Esophagus squamous epithelium (tissue), 5 donors: ENCODE measurements around the gene SENP6. TPM values are rescaled to one million over a fixed set of nuclear protein-coding genes. Genes with fewer than 3 reads are reported as not detected.
A peak's percentile ranks its signal among the peaks of the same experiment; 100 is the strongest.
"Not testable (repeated sequence)": the region's sequence is repeated elsewhere in the genome, so short reads cannot be mapped to it uniquely, and the experiment has no call there.

Experiments used
- DNase-seq: peaks from one replicate; lab custom pipeline; 2025; lab: John Stamatoyannopoulos, UW
- H3K27ac ChIP-seq, 4 donors: fragments of 200-600 bp; sonication (generic); one replicate each; pipeline ENCODE4 v1.5.1; 2016 to 2019; ENCODE audit warnings: mild to moderate bottlenecking in 1 of 4
- H3K27me3 ChIP-seq, 4 donors: fragments of 200-600 bp; sonication (generic); 1 replicate in 3 of 4; 2 replicates in 1 of 4; pipeline versions ENCODE4 v1.5.1 to v1.6.0; 2017 to 2021; ENCODE audit warnings: antibody characterized with exemption in 1 of 4
- H3K36me3 ChIP-seq, 3 donors: fragments of 200-600 bp; sonication (generic); one replicate each; pipeline ENCODE4 v1.5.1; 2016 to 2019
- H3K4me1 ChIP-seq, 3 donors: fragments of 200-600 bp; sonication (generic); one replicate each; pipeline ENCODE4 v1.5.1; 2017 to 2019
- H3K4me3 ChIP-seq, 4 donors: fragments of 200-600 bp; sonication (generic); 1 replicate in 3 of 4; 2 replicates in 1 of 4; pipeline ENCODE4 v1.5.1; 2016 to 2019; ENCODE audit warnings: mild to moderate bottlenecking in 2 of 4, moderate library complexity in 1 of 4
- H3K9me3 ChIP-seq, 3 donors: fragments of 200-600 bp; sonication (generic); one replicate each; pipeline ENCODE4 v1.5.1; 2016 to 2019
- POLR2A ChIP-seq, 4 donors: fragments of 450-650 bp; IDR thresholded peaks; one replicate each; pipeline ENCODE4 v1.6.1; 2017; ENCODE audit warnings: antibody characterized with exemption in 4 of 4, mild to moderate bottlenecking in 4 of 4, moderate library complexity in 3 of 4
- WGBS, 2 donors: methylation state at CpG; one replicate each; pipeline ENCODE4 v1.1.5; 2018; 5-methylcytosine and 5-hydroxymethylcytosine counted together
- intact Hi-C: fragments of 100-400 bp; cut with DNase I; formaldehyde crosslinking; loops from one replicate; pipeline ENCODE4 v1.15.0; 2022
- total RNA-seq, 4 donors: library from RNA; depleted of rRNA; stranded (reverse); fragments of >200 nt; gene quantifications; one replicate each; pipeline ENCODE4 v1.1.0, GENCODE V29; 2016
- TF ChIP-seq, protein P1 (sequence below), 6 experiments: fragments of 450-650 bp in 4 of 6; fragments of 200-600 bp in 2 of 6; sonication (generic) in 2 of 6; IDR thresholded peaks; one replicate each; pipeline ENCODE4 v1.5.1; 2016 to 2019; ENCODE audit warnings: antibody characterized with exemption in 6 of 6, mild to moderate bottlenecking in 4 of 6, moderate library complexity in 4 of 6
- donor health status: DM: yes; HTN: yes; CAD: no.

SENP6 gene
- total RNA-seq, 4 donors from 2014 or later, result 45.5 to 104 (median 66.1) TPM

DNA sequence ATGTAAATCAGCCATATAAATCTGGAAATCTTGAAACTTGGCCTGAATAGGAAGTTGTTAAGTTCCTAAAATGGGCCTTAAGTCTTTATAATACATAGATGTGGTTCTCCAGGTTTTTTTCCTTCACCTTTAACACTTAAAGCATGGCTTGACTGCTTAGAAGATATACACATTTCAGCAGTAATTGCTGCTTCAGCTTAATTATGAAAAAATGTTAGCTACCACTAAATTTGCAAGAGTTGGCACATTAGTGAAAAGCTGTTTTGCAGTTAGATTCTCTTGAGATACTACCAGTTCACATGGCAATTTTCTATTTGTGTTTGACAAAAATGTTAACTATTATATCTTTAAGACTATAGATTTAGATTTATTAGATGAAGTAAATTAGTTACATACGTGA is 74.7 kb downstream of the SENP6 start:
- Histone ChIP-seq H3K4me3 (no peak overlapping the region), H3K36me3 (peaks cover 23 to 98% (median 27%) of the 10 kb centered on the region in 3 donors), H3K27me3 (no peaks in the 10 kb centered on the region), H3K27ac (no peak overlapping the region), H3K9me3 (no peaks in the 10 kb centered on the region), H3K4me1 (no peaks in the 10 kb centered on the region)
- intact Hi-C loops, result no loop called here
- WGBS, 2 donors, result 83 to 88% methylated on average over 1 of the region's 1 CpG
- no peak for DNase-seq
- TF ChIP-seq, protein P1, sequence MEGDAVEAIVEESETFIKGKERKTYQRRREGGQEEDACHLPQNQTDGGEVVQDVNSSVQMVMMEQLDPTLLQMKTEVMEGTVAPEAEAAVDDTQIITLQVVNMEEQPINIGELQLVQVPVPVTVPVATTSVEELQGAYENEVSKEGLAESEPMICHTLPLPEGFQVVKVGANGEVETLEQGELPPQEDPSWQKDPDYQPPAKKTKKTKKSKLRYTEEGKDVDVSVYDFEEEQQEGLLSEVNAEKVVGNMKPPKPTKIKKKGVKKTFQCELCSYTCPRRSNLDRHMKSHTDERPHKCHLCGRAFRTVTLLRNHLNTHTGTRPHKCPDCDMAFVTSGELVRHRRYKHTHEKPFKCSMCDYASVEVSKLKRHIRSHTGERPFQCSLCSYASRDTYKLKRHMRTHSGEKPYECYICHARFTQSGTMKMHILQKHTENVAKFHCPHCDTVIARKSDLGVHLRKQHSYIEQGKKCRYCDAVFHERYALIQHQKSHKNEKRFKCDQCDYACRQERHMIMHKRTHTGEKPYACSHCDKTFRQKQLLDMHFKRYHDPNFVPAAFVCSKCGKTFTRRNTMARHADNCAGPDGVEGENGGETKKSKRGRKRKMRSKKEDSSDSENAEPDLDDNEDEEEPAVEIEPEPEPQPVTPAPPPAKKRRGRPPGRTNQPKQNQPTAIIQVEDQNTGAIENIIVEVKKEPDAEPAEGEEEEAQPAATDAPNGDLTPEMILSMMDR (IDR thresholded peaks at IDR 0.05), result no peak
- no peak for TF ChIP-seq POLR2A (IDR thresholded peaks at IDR 0.05)

DNA sequence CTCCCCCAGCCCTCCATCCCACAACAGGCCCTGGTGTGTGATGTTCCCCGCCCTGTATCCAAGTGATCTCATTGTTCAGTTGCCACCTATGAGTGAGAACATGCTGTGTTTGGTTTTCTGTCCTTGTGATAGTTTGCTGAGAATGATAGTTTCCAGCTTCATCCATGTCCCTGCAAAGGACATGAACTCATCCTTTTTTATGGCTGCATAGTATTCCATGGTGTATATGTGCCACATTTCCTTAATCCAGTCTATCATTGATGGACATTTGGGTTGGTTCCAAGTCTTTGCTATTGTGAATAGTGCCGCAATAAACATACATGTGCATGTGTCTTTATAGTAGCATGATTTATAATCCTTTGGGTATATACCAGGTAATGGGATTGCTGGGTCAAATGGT is 80.9 kb downstream of the SENP6 start:
- H3K4me3 ChIP-seq, H3K27ac ChIP-seq, intact Hi-C loops, H3K4me1 ChIP-seq, H3K9me3 ChIP-seq, DNase-seq, H3K27me3 ChIP-seq: not testable (repeated sequence)
- H3K36me3 ChIP-seq, result peaks cover 18 to 89% (median 20%) of the 10 kb centered on the region in 3 donors
- 82 to 100% methylated on average over 2 of the region's 2 CpGs for WGBS, 2 donors

DNA sequence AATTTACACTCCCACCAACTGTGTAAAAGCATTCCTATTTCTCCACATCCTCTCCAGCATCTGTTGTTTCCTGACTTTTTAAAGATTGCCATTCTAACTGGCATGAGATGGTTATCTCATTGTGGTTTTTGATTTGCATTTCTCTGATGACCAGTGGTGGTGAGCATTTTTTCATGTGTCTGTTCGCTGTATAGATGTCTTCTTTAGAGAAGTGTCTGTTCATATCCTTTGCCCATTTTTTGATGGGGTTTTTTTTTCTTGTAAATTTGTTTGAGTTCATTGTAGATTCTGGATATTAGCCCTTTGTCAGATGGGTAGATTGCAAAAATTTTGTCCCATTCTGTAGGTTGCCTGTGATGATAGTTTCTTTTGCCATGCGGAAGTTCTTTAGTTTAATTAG is 81.3 kb downstream of the SENP6 start:
- peaks cover 14 to 89% (median 15%) of the 10 kb centered on the region in 3 donors for H3K36me3 ChIP-seq

DNA sequence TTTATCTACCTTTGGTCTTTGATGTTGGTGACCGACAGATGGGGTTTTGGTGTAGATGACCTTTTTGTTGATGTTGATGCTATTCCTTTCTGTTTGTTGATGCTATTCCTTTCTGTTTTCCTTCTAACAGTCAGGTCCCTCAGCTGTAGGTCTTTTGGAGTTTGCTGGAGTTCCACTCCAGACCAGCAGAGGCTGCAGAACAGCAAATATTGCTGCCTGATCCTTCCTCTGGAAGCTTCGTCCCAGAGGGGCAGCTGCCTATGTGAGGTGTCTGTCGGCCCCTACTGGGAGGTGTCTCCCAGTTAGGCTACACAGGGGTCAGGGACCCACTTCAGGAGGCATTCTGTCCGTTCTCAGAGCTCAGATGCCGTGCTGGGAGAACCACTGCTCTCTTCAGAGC is 85.9 kb downstream of the SENP6 start:
- H3K9me3 ChIP-seq, H3K4me3 ChIP-seq, H3K27ac ChIP-seq, DNase-seq, intact Hi-C loops, H3K27me3 ChIP-seq, H3K4me1 ChIP-seq: not testable (repeated sequence)
- TF ChIP-seq, protein P1 (IDR thresholded peaks at IDR 0.05), result peak in 1 of 6 experiments; percentile 15
- H3K36me3 ChIP-seq, result peaks cover 0 to 84% (median 0%) of the 10 kb centered on the region in 3 donors
- 96 to 100% methylated on average over 1 to 2 of the region's 5 CpGs for WGBS, 2 donors

More for the DNA sequence above, 81.3 kb downstream of the SENP6 start:
- 97 to 98% methylated on average over 2 of the region's 2 CpGs for whole genome bisulfite sequencing, 2 donors
- H3K27ac ChIP-seq, H3K4me1 ChIP-seq, H3K9me3 ChIP-seq, H3K4me3 ChIP-seq, DNase-seq, H3K27me3 ChIP-seq, intact Hi-C loops: not testable (repeated sequence)

DNA sequence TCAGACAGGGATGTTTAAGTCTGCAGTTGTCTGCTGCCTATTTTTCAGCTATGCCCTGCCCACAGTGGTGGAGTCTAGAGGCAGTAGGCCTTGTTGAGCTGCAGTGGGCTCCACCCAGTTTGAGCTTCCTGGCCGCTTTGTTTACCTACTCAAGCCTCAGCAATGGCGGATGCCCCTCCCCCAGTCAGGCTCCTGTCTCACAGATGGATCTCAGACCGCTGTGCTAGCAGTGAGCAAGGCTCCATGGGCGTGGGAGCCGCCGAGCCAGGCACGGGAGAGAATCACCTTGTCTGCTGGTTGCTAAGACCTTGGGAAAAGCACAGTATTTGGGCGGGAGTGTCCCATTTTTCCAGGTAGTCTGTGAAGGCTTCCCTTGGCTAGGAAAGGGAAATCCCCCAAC is 86.3 kb downstream of the SENP6 start:
- H3K36me3 ChIP-seq, result peaks cover 0 to 84% (median 0%) of the 10 kb centered on the region in 3 donors
- H3K9me3 ChIP-seq, H3K4me3 ChIP-seq, H3K27me3 ChIP-seq, H3K27ac ChIP-seq, DNase-seq, intact Hi-C loops, H3K4me1 ChIP-seq: not testable (repeated sequence)
- WGBS, 2 donors, result 80 to 92% methylated on average over 1 to 2 of the region's 8 CpGs

DNA sequence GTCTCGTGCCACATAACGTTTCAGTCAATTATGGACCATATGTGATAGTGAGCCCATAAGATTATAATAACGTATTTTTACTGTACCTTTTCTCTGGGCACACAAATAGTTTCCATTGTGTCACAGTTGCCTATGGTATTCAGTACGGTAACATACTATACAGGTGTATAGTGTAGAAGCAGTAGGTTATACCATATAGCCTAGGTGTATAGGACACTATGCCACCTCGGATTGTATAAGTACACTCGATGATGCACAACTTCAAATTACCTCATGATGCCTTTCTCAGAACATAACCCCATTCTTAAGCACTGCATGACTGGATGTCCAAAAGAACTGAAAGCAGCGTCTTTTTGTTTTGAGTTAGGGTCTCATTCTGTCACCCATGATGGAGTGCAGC is 87.9 kb downstream of the SENP6 start:
- H3K4me3 ChIP-seq, result no peak overlapping the region
- TF ChIP-seq, protein P1 (IDR thresholded peaks at IDR 0.05), result no peak
- TF ChIP-seq POLR2A (IDR thresholded peaks at IDR 0.05), result no peak
- no peak overlapping the region for H3K27ac ChIP-seq
- WGBS, 2 donors, result 88 to 96% methylated on average over 7 of the region's 7 CpGs
- intact Hi-C loops, result no loop called here
- DNase-seq, result no peak
- peaks cover 0 to 85% (median 0%) of the 10 kb centered on the region in 3 donors for H3K36me3 ChIP-seq
- H3K9me3 ChIP-seq, result no peaks in the 10 kb centered on the region
- no peaks in the 10 kb centered on the region for H3K4me1 ChIP-seq
- H3K27me3 ChIP-seq, result no peaks in the 10 kb centered on the region

DNA sequence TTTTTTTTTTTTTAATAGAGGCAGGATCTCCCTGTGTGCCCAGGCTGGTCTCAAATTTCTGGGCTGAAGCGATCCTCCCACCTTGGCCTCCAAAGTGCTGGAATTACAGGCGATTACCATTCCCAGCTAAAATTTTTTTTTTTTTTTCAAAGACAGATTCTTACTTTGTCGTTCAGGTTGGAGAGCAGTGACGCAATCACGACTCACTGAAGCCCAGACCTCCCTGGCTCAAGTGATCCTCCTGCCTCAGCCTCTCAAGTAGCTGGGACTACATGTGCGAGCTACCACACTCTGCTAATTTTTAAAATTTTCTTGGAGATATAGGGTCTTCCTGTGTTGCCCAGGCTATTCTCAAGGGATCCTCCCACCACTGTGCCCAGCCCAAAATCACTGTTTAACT is 89.3 kb downstream of the SENP6 start:
- TF ChIP-seq POLR2A (IDR thresholded peaks at IDR 0.05), result no peak
- TF ChIP-seq, protein P1 (IDR thresholded peaks at IDR 0.05), result no peak
- H3K4me3 ChIP-seq, result no peak overlapping the region
- no peak overlapping the region for H3K27ac ChIP-seq
- DNase-seq, result no peak
- H3K4me1 ChIP-seq, result no peaks in the 10 kb centered on the region
- 84 to 92% methylated on average over 6 of the region's 6 CpGs for WGBS, 2 donors
- intact Hi-C loops, result no loop called here
- H3K9me3 ChIP-seq, result no peaks in the 10 kb centered on the region
- H3K27me3 ChIP-seq, result no peaks in the 10 kb centered on the region
- peaks cover 0 to 93% (median 0%) of the 10 kb centered on the region in 3 donors for H3K36me3 ChIP-seq
